Brain microvascular endothelial cell (primary cell): ENCODE results near the gene DNM1.

ENCODE experiments used
- DNase-seq: peaks from one replicate; pipeline ENCODE4 v3.0.0-alpha.2; 2020
- H3K27ac ChIP-seq: fragments of 250-450 bp; sonication (Bioruptor Pico); 2 replicates; pipeline ENCODE4 v1.5.1; 2020; ENCODE audit warnings: mild to moderate bottlenecking, moderate library complexity
- H3K27me3 ChIP-seq: fragments of 250-450 bp; sonication (Bioruptor Pico); replicated peaks from 2 replicates; pipeline ENCODE4 v1.5.1; 2020; ENCODE audit warnings: mild to moderate bottlenecking
- H3K36me3 ChIP-seq: fragments of 250-450 bp; sonication (Bioruptor Pico); replicated peaks from 2 replicates; pipeline ENCODE4 v1.5.1; 2020; ENCODE audit warnings: mild to moderate bottlenecking
- H3K4me3 ChIP-seq: 2 replicates; pipeline ENCODE4 v1.5.1; 2011; ENCODE audit warnings: low read depth, mild to moderate bottlenecking, control low read depth, low read length, moderate library complexity
- in situ Hi-C: cut with HindIII; loops from 2 replicates; pipeline ENCODE4 v1.10.0; 2017; ENCODE audit warnings: low sequenced_read_pairs, low pct_ligation_motif_present
- TF ChIP-seq, protein P1 (sequence below): IDR thresholded peaks from 2 replicates; pipeline ENCODE4 v1.5.1; 2011; ENCODE audit warnings: low read depth, mild to moderate bottlenecking, moderate library complexity, low read length, control low read depth, inconsistent platforms; ENCODE audit errors: missing control alignments

The DNM1 gene

DNA sequence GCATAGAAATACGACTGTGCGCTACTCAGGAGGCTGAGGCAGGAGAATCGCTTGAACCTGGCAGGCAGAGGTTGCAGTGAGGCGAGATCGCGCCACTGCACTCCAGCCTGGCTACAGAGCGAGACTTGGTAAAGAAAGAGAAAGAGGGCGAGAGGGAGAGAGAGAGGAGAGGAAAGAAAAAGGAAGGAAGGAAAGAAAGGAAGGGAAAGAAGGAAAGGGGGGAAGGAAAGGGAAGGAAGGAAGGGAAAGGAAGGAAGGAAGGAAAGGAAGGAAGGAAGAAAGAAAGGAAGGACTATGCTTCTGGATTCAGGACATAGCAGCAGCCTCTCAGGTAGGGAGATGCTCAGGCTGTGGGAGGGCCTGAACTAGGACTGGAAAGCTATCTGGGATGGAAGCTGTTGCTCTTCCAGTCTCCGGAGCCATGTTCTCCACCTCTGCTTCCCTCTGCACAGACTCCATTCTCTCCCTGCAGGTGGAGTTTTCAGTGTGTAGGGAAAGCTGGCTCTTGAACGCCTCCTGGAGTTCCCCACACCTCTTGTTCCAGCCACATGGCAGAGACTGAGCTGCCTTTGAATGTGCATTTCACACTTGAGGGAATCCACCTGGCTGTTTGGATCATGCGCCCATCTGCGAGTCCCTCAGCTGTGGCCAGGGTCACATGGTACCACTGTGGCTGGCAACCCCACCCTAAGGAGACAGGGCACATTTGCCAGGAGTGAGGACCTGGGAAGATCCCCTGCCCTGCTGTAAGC is 82.0 kb downstream of the DNM1 start:
- no peak for DNase-seq
- Histone ChIP-seq H3K27ac (no peak overlapping the region), H3K27me3 (no peaks in the 10 kb centered on the region), H3K36me3 (peaks cover 8% of the 10 kb centered on the region), H3K4me3 (no peak overlapping the region)
- TF ChIP-seq, protein P1, sequence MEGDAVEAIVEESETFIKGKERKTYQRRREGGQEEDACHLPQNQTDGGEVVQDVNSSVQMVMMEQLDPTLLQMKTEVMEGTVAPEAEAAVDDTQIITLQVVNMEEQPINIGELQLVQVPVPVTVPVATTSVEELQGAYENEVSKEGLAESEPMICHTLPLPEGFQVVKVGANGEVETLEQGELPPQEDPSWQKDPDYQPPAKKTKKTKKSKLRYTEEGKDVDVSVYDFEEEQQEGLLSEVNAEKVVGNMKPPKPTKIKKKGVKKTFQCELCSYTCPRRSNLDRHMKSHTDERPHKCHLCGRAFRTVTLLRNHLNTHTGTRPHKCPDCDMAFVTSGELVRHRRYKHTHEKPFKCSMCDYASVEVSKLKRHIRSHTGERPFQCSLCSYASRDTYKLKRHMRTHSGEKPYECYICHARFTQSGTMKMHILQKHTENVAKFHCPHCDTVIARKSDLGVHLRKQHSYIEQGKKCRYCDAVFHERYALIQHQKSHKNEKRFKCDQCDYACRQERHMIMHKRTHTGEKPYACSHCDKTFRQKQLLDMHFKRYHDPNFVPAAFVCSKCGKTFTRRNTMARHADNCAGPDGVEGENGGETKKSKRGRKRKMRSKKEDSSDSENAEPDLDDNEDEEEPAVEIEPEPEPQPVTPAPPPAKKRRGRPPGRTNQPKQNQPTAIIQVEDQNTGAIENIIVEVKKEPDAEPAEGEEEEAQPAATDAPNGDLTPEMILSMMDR = no peak
- in situ Hi-C loops = no loop called here

DNA sequence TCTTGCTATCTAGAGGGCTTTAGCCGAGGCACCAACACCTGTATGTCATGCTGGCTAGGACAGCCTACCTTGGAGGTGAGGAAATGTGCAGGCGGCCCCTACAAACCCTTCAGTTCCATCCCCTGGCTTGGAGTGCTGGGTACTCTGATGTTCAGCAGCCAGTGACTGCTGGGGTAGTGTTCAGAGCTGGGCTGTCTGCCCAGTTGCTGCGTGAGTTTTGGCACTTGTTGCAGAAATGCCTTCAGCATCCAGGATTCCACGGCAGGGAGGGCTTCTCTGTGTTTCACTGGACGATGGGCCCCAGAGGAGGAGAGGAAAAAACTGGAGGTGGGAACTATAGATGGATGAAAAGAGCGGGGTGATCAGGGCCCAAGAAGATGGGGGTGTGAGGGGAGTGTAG is 83.3 kb downstream of the DNM1 start:
- no peak overlapping the region for H3K4me3 ChIP-seq
- TF ChIP-seq, protein P1 = no peak
- DNase-seq = no peak
- H3K27ac ChIP-seq = no peak overlapping the region
- H3K36me3 ChIP-seq = peaks cover 8% of the 10 kb centered on the region
- in situ Hi-C loops = no loop called here
- H3K27me3 ChIP-seq = no peaks in the 10 kb centered on the region

DNA sequence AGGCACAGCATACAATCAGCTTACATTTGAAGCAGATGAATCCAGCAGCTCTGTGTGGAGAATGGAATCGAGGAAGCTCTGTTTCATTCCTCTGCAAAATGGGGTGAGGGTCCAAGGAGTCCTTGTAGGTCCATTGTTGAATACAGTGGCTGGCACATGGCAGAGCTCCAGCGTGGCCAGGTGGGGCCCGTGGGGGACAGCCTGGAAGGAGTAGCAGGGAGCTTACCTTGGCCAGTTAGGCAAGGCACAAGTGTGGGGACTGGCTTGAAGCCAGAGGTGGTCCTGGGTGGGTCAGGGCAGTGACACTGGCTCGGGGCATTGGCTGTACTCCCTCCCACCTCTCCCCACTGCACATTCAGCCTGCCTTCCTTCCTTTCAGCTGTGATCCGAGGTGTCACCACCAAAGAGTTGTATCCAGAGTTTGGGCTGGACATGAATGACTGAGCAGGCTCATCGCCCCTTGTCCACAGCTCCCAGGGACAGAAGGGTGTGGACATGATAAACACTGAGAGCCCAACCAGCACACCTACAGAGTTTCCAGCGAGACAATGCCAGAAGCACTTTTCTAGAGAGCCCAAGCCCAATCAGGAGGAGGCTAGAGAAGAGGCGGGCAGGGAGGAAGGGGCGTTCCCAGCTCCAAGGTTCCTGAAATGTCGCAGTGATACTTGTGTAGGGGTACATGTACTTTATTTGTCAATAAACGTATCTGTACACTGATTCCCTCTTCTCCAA is 85.3 kb downstream of the DNM1 start:
- no peaks in the 10 kb centered on the region for H3K27me3 ChIP-seq
- no peak for DNase-seq
- in situ Hi-C loops = no loop called here
- H3K27ac ChIP-seq = no peak overlapping the region
- TF ChIP-seq, protein P1 = no peak
- no peak overlapping the region for H3K4me3 ChIP-seq
- H3K36me3 ChIP-seq = peaks cover 8% of the 10 kb centered on the region

DNA sequence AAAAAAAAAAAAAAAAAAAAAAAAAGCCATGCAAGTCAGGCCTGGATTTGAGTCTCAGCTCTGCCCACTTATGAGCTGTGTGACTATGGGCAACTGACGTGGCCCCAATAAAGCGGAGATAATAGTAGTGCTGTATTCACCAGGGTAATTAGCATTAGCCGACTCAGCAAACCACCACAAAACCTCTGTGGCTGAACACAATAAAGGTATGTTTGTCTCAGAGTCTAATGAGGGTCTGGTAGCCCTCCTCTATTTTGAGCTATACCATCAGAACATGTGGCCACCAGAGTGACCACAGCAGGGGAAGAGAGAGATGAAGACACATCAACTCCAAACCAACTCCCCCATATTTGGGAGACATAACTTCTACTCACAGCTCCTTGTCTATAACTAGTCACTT is 88.8 kb downstream of the DNM1 start:
- TF ChIP-seq, protein P1 = no peak
- in situ Hi-C loops = no loop called here
- H3K27me3 ChIP-seq = no peaks in the 10 kb centered on the region
- H3K27ac ChIP-seq = no peak overlapping the region
- H3K36me3 ChIP-seq = no peaks in the 10 kb centered on the region
- no peak for DNase-seq
- no peak overlapping the region for H3K4me3 ChIP-seq

DNA sequence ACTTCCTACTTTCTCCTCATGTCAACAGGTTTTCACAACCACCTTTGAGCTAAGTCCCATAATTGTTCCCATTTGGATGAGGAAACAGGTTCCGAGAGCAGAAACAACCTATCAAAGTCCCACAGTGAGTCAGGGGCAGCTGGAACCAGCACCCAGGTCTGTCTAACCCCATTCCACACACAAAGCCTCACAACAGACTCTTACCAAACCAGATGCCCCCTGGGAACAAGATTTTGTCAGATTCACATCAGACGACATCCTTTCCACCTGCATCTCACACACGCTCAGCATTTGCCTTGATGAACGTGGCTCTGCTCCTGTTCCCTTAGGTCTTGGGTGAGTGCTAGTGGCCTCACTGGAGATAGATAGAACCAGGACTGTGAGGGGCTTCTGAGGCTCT is 89.9 kb downstream of the DNM1 start:
- TF ChIP-seq, protein P1 = no peak
- no peaks in the 10 kb centered on the region for H3K27me3 ChIP-seq
- no peak overlapping the region for H3K4me3 ChIP-seq
- in situ Hi-C loops = no loop called here
- H3K27ac ChIP-seq = no peak overlapping the region
- DNase-seq = no peak
- no peaks in the 10 kb centered on the region for H3K36me3 ChIP-seq

DNA sequence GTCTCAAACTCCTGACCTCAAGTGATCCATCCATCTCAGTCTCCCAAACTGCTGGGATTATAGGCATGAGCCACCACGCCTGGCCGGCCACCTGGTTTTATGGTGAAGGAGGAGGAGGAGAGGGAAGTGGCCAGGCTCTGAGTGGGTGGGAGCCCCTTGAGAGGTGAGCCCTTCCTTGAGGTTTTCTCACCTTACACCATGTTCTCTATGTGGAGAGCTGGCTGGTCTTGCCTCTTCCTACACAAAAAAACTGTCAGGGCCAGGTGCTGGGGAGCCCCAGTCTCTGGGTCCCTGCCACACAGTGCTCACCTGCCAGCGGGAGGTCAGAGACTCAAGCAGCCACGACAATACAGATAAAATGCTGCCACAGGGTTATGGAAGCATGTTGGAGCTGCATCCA is 91.0 kb downstream of the DNM1 start:
- in situ Hi-C loops = no loop called here

More for the DNA sequence above, 91.0 kb downstream of the DNM1 start:
- Histone ChIP-seq H3K4me3 (no peak overlapping the region), H3K27me3 (no peaks in the 10 kb centered on the region), H3K27ac (no peak overlapping the region), H3K36me3 (no peaks in the 10 kb centered on the region)
- no peak for DNase-seq
- TF ChIP-seq, protein P1 = no peak
